Keratinocyte (primary cell): Measurements from ENCODE around the gene LHFPL6. TPM values are rescaled to one million over a fixed set of nuclear protein-coding genes. Genes with fewer than 3 reads are reported as not detected.

ENCODE experiments used
- DNase-seq: peaks from one replicate; pipeline ENCODE4 v3.0.0-alpha.2; 2011; ENCODE audit warnings: low read depth, missing footprints, low spot score
- FAIRE-seq: peaks from 2 replicates; lab custom pipeline; 2011; peaks lifted over from hg19 to GRCh38; lab: Jason Lieb, UNC
- H2AFZ ChIP-seq: 2 replicates; pipeline ENCODE4 v1.6.0; 2012; ENCODE audit warnings: low read length, control low read depth, inconsistent platforms; ENCODE audit not compliant: control insufficient read depth
- H3K27ac ChIP-seq: 2 replicates; pipeline ENCODE4 v1.5.1; 2011; ENCODE audit warnings: low read length; ENCODE audit not compliant: control insufficient read depth, insufficient read depth
- H3K27me3 ChIP-seq: 3 replicates; pipeline ENCODE4 v1.6.0; 2011; ENCODE audit warnings: low read length; ENCODE audit not compliant: control insufficient read depth, insufficient read depth; ENCODE audit errors: extremely low read depth
- H3K36me3 ChIP-seq, 2 experiments: 2 replicates in 1 of 2; 3 replicates in 1 of 2; pipeline ENCODE4 v1.5.1; 2011; ENCODE audit warnings: low read length in 2 of 2, mild to moderate bottlenecking in 1 of 2; ENCODE audit not compliant: control insufficient read depth in 2 of 2, insufficient read depth in 2 of 2; ENCODE audit errors: extremely low read depth in 1 of 2
- H3K4me1 ChIP-seq: 3 replicates; pipeline ENCODE4 v1.5.1; 2011; ENCODE audit warnings: low read length; ENCODE audit not compliant: control insufficient read depth, insufficient read depth; ENCODE audit errors: extremely low read depth
- H3K4me2 ChIP-seq: 3 replicates; pipeline ENCODE4 v1.6.0; 2011; ENCODE audit warnings: low read depth, low read length; ENCODE audit not compliant: control insufficient read depth, insufficient read depth; ENCODE audit errors: extremely low read depth
- H3K4me3 ChIP-seq, 3 experiments: fragments of 200-600 bp in 1 of 3; sonication (generic) in 1 of 3; 2 replicates in 2 of 3; 3 replicates in 1 of 3; pipeline ENCODE4 v1.5.1; 2011 to 2016; ENCODE audit warnings: low read length in 3 of 3, mild to moderate bottlenecking in 3 of 3, control low read depth in 2 of 3, inconsistent platforms in 1 of 3, low read depth in 1 of 3, mixed read lengths in 1 of 3, mixed run types in 1 of 3, moderate library complexity in 1 of 3; ENCODE audit not compliant: control insufficient read depth in 2 of 3, insufficient read depth in 2 of 3; ENCODE audit errors: extremely low read depth in 1 of 3
- H3K79me2 ChIP-seq: 2 replicates; pipeline ENCODE4 v1.6.0; 2012; ENCODE audit warnings: low read length; ENCODE audit not compliant: control insufficient read depth, insufficient read depth
- H3K9ac ChIP-seq: 3 replicates; pipeline ENCODE4 v1.6.0; 2011; ENCODE audit warnings: low read length; ENCODE audit not compliant: control insufficient read depth, insufficient read depth; ENCODE audit errors: extremely low read depth
- H3K9me1 ChIP-seq: 3 replicates; pipeline ENCODE4 v1.6.0; 2011; ENCODE audit warnings: low read length; ENCODE audit not compliant: control insufficient read depth, insufficient read depth; ENCODE audit errors: extremely low read depth
- H3K9me3 ChIP-seq: 2 replicates; pipeline ENCODE4 v1.5.1; 2012; ENCODE audit warnings: low read depth, low read length; ENCODE audit not compliant: control insufficient read depth
- H4K20me1 ChIP-seq: 3 replicates; pipeline ENCODE4 v1.6.0; 2011; ENCODE audit warnings: low read length; ENCODE audit not compliant: control insufficient read depth, insufficient read depth; ENCODE audit errors: extremely low read depth
- EZH2 ChIP-seq: IDR thresholded peaks from one replicate; pipeline ENCODE4 v1.6.1; 2012; ENCODE audit warnings: inconsistent platforms, mild to moderate bottlenecking, low read length, moderate library complexity
- dilution Hi-C: fragments of 300-500 bp; cut with MboI; formaldehyde crosslinking; loops from one replicate; pipeline ENCODE4 v1.7.0; 2020; ENCODE audit warnings: low sequenced_read_pairs; ENCODE audit not compliant: extremely low pct_ligation_motif_present
- polyA plus RNA-seq, 5 experiments: library from polyadenylated mRNA; depleted of rRNA in 3 of 5; stranded (reverse) in 3 of 5; stranded (forward) in 1 of 5; unstranded in 1 of 5; fragments of >200 nt; gene quantifications; 1 replicate in 1 of 5; 2 replicates in 3 of 5; 3 replicates in 1 of 5; pipeline versions ENCODE4 v1.2.1 to v1.2.3, GENCODE V29; 2011 to 2012; ENCODE audit warnings: missing spikeins in 2 of 5, low read depth in 1 of 5, low replicate concordance in 1 of 5
- TF ChIP-seq, protein P1 (sequence below), 3 experiments: IDR thresholded peaks in 1 of 3; conservative IDR thresholded peaks in 1 of 3; optimal IDR thresholded peaks in 1 of 3; 2 replicates in 2 of 3; 3 replicates in 1 of 3; pipeline versions ENCODE3 to v1.5.1; 2011; ENCODE audit warnings: low read length in 3 of 3, mild to moderate bottlenecking in 3 of 3, moderate library complexity in 2 of 3, control low read depth in 1 of 3, inconsistent platforms in 1 of 3; ENCODE audit not compliant: insufficient read depth in 2 of 3; ENCODE audit errors: extremely low read depth in 1 of 3

LHFPL6 gene
- polyA plus RNA-seq, 1 donor (not counting 4 experiments of a cell fraction or from before 2014, with no cell fraction given), result 15.8 TPM

DNA sequence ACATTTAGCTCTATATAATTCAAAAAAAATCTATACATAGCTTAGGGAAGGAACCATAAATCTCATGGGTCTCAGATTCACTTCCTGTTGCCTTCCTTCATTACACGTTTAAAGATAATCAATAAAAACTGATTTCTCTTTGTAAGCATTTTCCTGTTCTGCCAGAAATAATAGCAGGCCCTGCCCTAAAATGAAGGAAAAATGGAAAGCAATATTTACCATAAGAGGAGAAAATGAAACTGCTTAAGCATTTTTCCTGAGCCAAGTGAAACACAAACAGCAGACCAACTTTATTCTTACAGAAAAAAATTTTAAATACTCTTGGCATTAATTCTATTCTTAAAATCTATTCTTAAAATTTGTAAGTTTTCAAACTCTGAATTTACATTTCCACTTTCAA is 4.0 kb downstream of the LHFPL6 start:
- Histone ChIP-seq H3K9me1 (no peaks in the 10 kb centered on the region), H4K20me1 (no peaks in the 10 kb centered on the region), H2AFZ (no peak overlapping the region), H3K9me3 (no peaks in the 10 kb centered on the region), H3K4me1 (peaks cover 27% of the 10 kb centered on the region), H3K4me3 (no peak overlapping the region), H3K27me3 (no peaks in the 10 kb centered on the region), H3K27ac (no peak overlapping the region), H3K79me2 (peaks cover 22% of the 10 kb centered on the region), H3K4me2 (peak overlapping the region; percentile 50), H3K36me3 (peaks cover 0 to 12% of the 10 kb centered on the region in 2 experiments), H3K9ac (no peak overlapping the region)
- TF ChIP-seq EZH2, result no peak
- TF ChIP-seq, protein P1, sequence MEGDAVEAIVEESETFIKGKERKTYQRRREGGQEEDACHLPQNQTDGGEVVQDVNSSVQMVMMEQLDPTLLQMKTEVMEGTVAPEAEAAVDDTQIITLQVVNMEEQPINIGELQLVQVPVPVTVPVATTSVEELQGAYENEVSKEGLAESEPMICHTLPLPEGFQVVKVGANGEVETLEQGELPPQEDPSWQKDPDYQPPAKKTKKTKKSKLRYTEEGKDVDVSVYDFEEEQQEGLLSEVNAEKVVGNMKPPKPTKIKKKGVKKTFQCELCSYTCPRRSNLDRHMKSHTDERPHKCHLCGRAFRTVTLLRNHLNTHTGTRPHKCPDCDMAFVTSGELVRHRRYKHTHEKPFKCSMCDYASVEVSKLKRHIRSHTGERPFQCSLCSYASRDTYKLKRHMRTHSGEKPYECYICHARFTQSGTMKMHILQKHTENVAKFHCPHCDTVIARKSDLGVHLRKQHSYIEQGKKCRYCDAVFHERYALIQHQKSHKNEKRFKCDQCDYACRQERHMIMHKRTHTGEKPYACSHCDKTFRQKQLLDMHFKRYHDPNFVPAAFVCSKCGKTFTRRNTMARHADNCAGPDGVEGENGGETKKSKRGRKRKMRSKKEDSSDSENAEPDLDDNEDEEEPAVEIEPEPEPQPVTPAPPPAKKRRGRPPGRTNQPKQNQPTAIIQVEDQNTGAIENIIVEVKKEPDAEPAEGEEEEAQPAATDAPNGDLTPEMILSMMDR (optimal IDR thresholded peaks at IDR 0.05 in 1 of 3, IDR thresholded peaks at IDR 0.05 in 1 of 3, conservative IDR thresholded peaks at IDR 0.05 in 1 of 3; ENCODE audit: extremely low read depth in 1 of 3, insufficient read depth in 2 of 3, low read length in 3 of 3), result no peak
- no peak for FAIRE-seq
- dilution Hi-C loops, result no loop called here
- no peak for DNase-seq

DNA sequence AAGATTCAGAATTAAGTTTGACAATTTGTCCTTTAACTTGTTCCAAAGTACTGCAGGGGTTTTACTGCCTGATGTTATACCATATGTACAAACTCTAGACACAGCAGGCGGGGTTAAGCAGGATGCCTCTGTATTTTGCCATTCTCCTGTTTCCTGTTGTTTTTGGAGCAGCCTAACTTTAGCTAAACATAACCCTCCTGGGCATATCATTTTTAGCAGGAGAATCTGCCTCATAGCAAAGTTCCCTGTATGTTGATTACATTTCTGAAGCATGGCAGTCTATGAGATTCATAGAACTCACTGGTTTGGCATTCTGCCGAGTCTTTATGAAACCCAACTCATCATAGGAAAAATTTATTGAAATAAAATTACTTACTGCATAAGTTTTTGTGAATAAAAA is 5.2 kb downstream of the LHFPL6 start:
- H3K27me3 ChIP-seq, result no peaks in the 10 kb centered on the region
- no peak overlapping the region for H2AFZ ChIP-seq
- peaks cover 22% of the 10 kb centered on the region for H3K79me2 ChIP-seq
- peaks cover 0 to 12% of the 10 kb centered on the region in 2 experiments for H3K36me3 ChIP-seq
- no peaks in the 10 kb centered on the region for H4K20me1 ChIP-seq
- H3K4me1 ChIP-seq, result peaks cover 27% of the 10 kb centered on the region
- TF ChIP-seq, protein P1 (optimal IDR thresholded peaks at IDR 0.05 in 1 of 3, IDR thresholded peaks at IDR 0.05 in 1 of 3, conservative IDR thresholded peaks at IDR 0.05 in 1 of 3; ENCODE audit: extremely low read depth in 1 of 3, insufficient read depth in 2 of 3, low read length in 3 of 3), result no peak
- no peak overlapping the region for H3K4me3 ChIP-seq
- no peak overlapping the region for H3K4me2 ChIP-seq
- H3K27ac ChIP-seq, result no peak overlapping the region
- DNase-seq (no peak), FAIRE-seq (peak; percentile 70)
- dilution Hi-C loops, result no loop called here
- no peaks in the 10 kb centered on the region for H3K9me3 ChIP-seq
- no peaks in the 10 kb centered on the region for H3K9me1 ChIP-seq
- H3K9ac ChIP-seq, result no peak overlapping the region
